ENCODE data around the gene CLSTN2. TPM values are rescaled to one million over a fixed set of nuclear protein-coding genes. Genes with fewer than 3 reads are reported as not detected.

CLSTN2 gene
- total and polyA plus RNA-seq, 2 of the 8 experiments (the other 6 are each of a cell fraction or from before 2014, with no cell fraction given): 0.39 to 0.52 TPM

DNA sequence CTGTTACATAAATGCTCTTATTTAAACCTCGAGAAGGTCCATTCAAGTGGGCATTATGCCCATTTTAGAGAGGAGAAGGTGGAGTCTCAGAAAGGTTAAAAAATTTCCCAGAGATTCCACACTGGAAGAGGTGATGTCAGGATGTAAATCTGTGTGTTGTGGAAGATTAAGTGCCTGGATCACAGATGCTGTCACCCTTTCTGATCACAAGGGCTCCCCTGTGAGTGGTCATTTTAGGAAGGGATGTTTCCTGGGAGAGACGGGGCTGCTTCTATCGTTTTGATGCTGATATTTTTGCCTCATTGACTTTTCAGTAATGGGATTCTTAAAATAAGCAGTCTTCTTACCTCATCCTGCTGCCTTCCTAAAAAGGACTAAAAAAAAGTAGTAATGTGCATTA, 132.5 kb downstream of the CLSTN2 start:
- Histone ChIP-seq H3K79me1 (ENCODE audit: low read depth, low read length) (no peaks in the 10 kb centered on the region), H2BK15ac (ENCODE audit: low read length) (no peak overlapping the region), H3K14ac (ENCODE audit: insufficient read length) (no peak overlapping the region), H2BK20ac (ENCODE audit: low read length) (no peak overlapping the region), H2AK5ac (ENCODE audit: low read depth, low read length) (no peak overlapping the region), H3K27me3 (replicated peaks in 1 of 4; ENCODE audit: control insufficient read depth in 3 of 4, extremely low read depth in 1 of 4, insufficient read depth in 3 of 4, low read length in 3 of 4) (peaks cover 0 to 1% (median 0%) of the 10 kb centered on the region in 4 experiments; a peak in 3 of 7 replicates), H3K4ac (replicated peaks; ENCODE audit: insufficient read length, low read depth, low read length) (no peak overlapping the region), H3K4me1 (replicated peaks in 1 of 4; ENCODE audit: control insufficient read depth in 3 of 4, insufficient read depth in 4 of 4, low read length in 3 of 4) (no peaks in the 10 kb centered on the region), H3K36me3 (ENCODE audit: control insufficient read depth in 2 of 4, insufficient read depth in 4 of 4, low read length in 3 of 4) (no peaks in the 10 kb centered on the region), H2BK5ac (ENCODE audit: low read depth, low read length) (no peak overlapping the region), H3K4me2 (ENCODE audit: insufficient read depth in 1 of 2, low read depth in 2 of 2, low read length in 2 of 2) (no peak overlapping the region), H4K5ac (ENCODE audit: insufficient read length, low read depth, low read length) (no peak overlapping the region), H2BK12ac (ENCODE audit: low read depth, low read length) (no peak overlapping the region), H3K18ac (ENCODE audit: extremely low read depth, low read length) (no peak overlapping the region), H3K9ac (replicated peaks in 1 of 4; ENCODE audit: extremely low read depth in 1 of 4, low read depth in 3 of 4, low read length in 3 of 4) (no peak overlapping the region), H3K4me3 (ENCODE audit: extremely low read depth in 1 of 4, insufficient read depth in 2 of 4, low read depth in 3 of 4, low read length in 4 of 4) (no peak overlapping the region), H3K23ac (ENCODE audit: insufficient read length) (no peak overlapping the region), H3K9me3 (ENCODE audit: insufficient read depth in 2 of 2, low read depth in 1 of 2, low read length in 1 of 2) (no peaks in the 10 kb centered on the region), H3K79me2 (ENCODE audit: control insufficient read depth in 1 of 2, insufficient read depth in 2 of 2, low read length in 2 of 2) (no peaks in the 10 kb centered on the region), H4K91ac (replicated peaks; ENCODE audit: insufficient read length, low read length) (no peak overlapping the region), H3K27ac (ENCODE audit: low read depth, low read length) (no peak overlapping the region), H4K8ac (ENCODE audit: extremely low read depth, insufficient read depth, low read length) (no peak overlapping the region), H2AFZ (ENCODE audit: low read length) (no peak overlapping the region), H3K23me2 (ENCODE audit: low read depth, low read length) (no peaks in the 10 kb centered on the region), H2BK120ac (replicated peaks; ENCODE audit: low read depth, low read length) (no peak overlapping the region), H4K20me1 (replicated peaks in 1 of 2; ENCODE audit: control insufficient read depth in 1 of 2, insufficient read depth in 2 of 2, low read length in 2 of 2) (no peaks in the 10 kb centered on the region), H3K56ac (replicated peaks; ENCODE audit: insufficient read length, low read depth, low read length) (no peak overlapping the region)
- ChIA-PET POLR2A (ENCODE audit: partially characterized antibody) (no interaction called here), CTCF (ENCODE audit: partially characterized antibody) (interaction anchor here (1.0 kb wide), 1 partner anchor 26 kb away, joined by 4 read pairs; no protein-coding TSS in a partner anchor)
- peak in 1 of 2 experiments; percentile 6 for DNase-seq (ENCODE audit: low read depth in 1 of 2, low spot score in 2 of 2)
- 88% methylated on average over 3 of the region's 3 CpGs; no CpG with 5 or more reads in 1 of the 2 experiments for WGBS, 2 experiments (ENCODE audit: extremely low coverage in 1 of 2, insufficient coverage in 1 of 2, insufficient read length in 1 of 2, insufficient replicate concordance in 2 of 2, low coverage in 1 of 2, low lambda C conversion rate in 2 of 2, missing lambda C conversion rate in 1 of 2)
- no peak for FAIRE-seq
- TF ChIP-seq SIRT6 (IDR thresholded peaks at IDR 0.05; ENCODE audit: low read length): no peak
- TF ChIP-seq SUZ12 (IDR thresholded peaks at IDR 0.05; ENCODE audit: low read length): no peak
- no peak for TF ChIP-seq CBX5 (IDR thresholded peaks at IDR 0.05; ENCODE audit: low read depth, low read length)
- no peak for TF ChIP-seq KDM1A (IDR thresholded peaks at IDR 0.05; ENCODE audit: borderline replicate concordance, low read length)
- TF ChIP-seq GABPA (IDR thresholded peaks at IDR 0.05; ENCODE audit: borderline replicate concordance, insufficient read depth, low read length): no peak
- TF ChIP-seq POLR2AphosphoS5 (IDR thresholded peaks at IDR 0.05; ENCODE audit: low read depth, low read length): no peak
- no peak for TF ChIP-seq GTF2F1 (IDR thresholded peaks at IDR 0.05; ENCODE audit: borderline replicate concordance, low read depth, low read length)
- no peak for TF ChIP-seq TEAD4 (IDR thresholded peaks at IDR 0.05; ENCODE audit: low read depth, low read length)
- no peak for TF ChIP-seq KDM5A (IDR thresholded peaks at IDR 0.05; ENCODE audit: low read length)
- TF ChIP-seq RXRA (IDR thresholded peaks at IDR 0.05; ENCODE audit: insufficient read depth, low read depth, low read length): no peak
- TF ChIP-seq TAF1 (IDR thresholded peaks at IDR 0.05; ENCODE audit: low read depth, low read length): no peak
- no peak for TF ChIP-seq NANOG (IDR thresholded peaks at IDR 0.05; ENCODE audit: insufficient read depth, low read depth, low read length, poor library complexity, severe bottlenecking)
- no peak for TF ChIP-seq BACH1 (IDR thresholded peaks at IDR 0.05; ENCODE audit: low read length)
- TF ChIP-seq BRCA1 (IDR thresholded peaks at IDR 0.05; ENCODE audit: low read depth, low read length): no peak
- TF ChIP-seq EZH2 (IDR thresholded peaks at IDR 0.05; ENCODE audit: low read depth, low read length, severe bottlenecking): no peak

All from H1 (cell line).